PC-9 (cell line): ENCODE data around the gene FOLR1.

Experiments
- CTCF ChIP-seq: fragments of 200-600 bp; sonication (generic); conservative IDR thresholded peaks from 2 replicates; pipeline ENCODE4 v1.6.1; 2017; ENCODE audit warnings: mixed run types, antibody characterized with exemption, mild to moderate bottlenecking, moderate library complexity
- EZH2 ChIP-seq: fragments of 200-600 bp; sonication (generic); IDR thresholded peaks from 2 replicates; pipeline ENCODE4 v1.8.0; 2017; ENCODE audit warnings: antibody characterized with exemption, low read depth

- TF ChIP-seq CTCF (no peak), EZH2 (no peak)
Observed at GRCh38 chr11:72229336-72229924, 37.5 kb downstream of the FOLR1 start.
